ENCODE data around the gene LMAN2L.
"Not testable (repeated sequence)": the region's sequence is repeated elsewhere in the genome, so short reads cannot be mapped to it uniquely, and the experiment has no call there.

LMAN2L gene

DNA sequence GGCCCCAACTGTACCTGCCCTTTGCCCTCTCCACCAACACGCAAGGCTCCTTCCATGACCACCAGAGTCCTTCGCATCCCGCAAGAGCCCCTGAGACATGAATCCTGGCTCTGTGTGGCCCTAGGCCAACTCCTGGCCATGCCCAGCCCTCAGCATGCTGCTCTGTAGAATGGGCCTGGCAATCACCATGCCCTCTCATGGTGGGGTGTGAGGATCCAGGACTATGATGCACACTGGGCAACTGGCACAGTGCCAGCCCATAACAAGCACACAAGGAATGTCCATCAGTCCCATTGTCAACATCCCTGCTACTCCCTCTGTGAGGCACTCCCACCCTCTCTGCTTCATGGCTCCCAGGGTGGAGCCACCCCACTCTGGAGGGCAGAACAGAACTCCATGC is 52.6 kb downstream of the LMAN2L start:
- DNase-seq = no peak

DNA sequence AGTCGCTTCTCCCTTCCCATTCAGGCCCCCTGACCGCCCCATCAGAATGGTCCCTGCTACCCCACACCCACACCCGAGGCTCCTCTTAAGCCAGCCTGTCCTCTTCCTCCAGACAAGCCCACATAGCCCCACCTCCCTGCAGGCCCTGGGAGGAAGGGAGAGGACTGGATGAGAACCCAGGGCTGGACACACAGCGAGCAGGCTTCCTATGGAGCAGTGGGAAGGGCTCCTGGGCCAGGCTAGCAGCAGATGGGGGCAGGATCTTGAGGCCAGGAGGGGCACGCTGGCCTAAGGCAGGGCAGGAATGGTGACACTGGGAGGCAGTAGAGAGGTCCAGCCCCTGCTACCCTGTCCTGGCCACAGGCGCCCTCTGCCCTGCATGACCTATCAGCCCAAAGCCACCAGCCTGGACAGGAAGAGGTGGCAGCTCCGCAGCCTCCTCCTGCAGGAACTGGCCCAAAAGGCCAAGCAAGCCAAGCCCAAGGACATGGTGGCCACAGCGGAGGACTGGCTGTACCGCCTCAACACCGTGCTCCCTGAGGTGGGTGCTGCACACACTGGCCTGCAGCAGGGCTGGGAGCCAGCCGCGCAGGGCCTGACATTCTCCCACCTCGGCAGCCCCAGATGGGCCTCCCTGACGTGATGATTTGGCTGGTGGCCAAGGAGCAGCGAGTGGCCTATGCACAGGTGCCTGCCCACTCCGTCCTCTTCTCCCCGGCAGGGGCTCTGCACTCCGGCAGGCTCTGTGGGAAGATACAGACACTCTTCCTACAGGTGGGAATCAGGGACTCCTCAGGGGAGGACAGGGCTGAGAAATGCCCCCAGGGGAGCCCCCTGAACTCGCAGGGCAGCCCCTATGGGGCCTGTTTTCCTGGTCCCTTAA is 54.0 kb downstream of the LMAN2L start:
- DNase-seq = no peak

DNA sequence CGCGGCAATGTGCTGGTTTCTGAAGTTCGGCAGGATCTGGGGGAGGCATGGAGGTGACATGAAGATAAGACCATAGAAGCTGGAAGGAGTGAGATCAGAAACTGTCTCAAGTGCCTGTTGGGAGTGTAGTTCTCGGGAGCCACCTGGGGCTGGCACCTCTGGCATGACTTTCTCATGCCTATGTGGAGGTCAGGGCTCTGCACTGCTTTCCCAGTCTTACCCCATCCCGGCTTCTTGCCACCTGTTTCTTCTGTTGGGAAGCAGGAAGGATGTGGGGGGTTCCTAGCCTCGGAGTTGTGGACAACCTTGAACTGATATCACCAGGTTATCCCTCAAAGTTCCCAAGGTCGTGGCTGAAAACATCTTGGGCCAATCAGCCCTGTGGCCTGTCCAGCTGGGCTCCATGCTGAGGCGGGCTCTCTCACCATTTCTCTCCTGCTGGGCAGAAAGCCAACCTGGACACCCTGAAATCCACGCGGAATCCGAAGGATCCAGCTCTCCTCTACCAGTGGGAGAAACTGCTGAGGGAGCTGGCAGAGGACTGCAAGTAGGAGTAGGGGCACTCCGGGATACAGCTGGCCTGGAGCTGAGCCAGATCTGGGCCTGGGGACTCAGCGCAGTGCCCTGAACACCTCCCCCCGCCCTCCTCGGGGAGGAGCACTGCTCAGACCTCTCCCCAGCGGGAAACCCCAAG is 54.8 kb downstream of the LMAN2L start:
- no peak for DNase-seq

DNA sequence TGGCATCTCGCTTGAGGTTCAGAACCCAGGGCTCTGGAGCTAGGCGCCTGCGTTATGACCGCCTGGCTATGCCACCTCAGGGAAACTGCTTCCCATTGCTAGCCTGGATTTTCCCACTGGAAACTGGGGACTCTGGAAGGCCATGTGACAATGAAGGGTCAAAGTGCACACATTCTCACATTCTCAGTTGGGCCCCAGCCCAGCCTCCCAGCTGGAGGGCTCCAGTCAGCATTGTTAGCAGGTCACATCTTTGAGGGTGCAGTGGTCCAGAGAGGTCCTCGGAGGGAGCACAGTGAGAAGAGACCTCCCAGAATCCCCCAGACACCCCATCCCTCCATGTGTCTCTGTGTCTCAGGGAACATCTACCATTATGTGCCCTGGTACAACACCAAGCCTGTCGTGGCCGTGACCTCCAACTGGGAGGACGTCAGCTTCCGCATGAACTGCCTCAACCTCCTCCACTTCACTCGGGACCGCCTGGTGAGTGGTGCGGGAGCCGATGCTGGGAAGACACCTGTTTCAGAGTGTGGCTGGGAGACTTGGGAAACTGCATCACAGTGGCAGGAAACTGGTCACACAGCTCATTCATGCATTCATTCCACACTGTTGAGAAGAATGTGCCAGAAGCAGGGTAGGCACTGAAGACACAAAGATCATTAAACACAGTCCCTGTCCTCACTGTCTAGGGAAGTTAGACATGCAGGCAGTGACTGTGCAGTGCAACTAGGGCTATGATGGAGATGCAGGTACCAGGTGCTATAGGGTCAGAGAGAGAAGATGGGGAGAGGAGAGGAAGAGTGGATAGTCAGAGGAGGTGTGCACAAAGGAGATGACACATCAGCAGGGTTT is 55.7 kb downstream of the LMAN2L start:
- no peak for DNase-seq

GRCh38 chr2:96683307-96683706 is 56.6 kb downstream of the LMAN2L start:
- DNase-seq = no peak

- no peak for DNase-seq
These were observed 58.3 kb downstream of the LMAN2L start for GRCh38 chr2:96681540-96681939.

GRCh38 chr2:96680561-96681141 is 59.2 kb downstream of the LMAN2L start:
- DNase-seq = no peak

DNA sequence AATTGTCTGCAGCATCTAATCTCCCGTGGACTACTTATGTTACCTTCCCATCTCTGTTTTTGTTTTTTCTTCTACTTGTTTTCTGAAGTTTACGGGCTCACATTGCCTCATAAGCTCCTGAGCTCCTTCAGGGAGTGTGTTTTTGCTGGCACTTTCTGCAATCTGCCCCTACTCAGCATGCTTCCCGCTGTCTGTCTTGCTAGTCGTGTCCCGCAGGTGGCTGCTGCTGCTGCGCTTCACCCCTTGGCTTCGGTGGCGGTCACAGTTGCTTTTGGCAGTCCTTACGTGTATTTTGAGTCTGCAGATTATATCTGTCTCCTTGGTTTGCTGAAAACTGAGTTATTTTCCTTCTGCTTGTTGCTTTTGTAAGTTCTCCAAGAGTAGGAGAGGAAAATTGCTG is 60.0 kb downstream of the LMAN2L start:
- DNase-seq = no peak

DNA sequence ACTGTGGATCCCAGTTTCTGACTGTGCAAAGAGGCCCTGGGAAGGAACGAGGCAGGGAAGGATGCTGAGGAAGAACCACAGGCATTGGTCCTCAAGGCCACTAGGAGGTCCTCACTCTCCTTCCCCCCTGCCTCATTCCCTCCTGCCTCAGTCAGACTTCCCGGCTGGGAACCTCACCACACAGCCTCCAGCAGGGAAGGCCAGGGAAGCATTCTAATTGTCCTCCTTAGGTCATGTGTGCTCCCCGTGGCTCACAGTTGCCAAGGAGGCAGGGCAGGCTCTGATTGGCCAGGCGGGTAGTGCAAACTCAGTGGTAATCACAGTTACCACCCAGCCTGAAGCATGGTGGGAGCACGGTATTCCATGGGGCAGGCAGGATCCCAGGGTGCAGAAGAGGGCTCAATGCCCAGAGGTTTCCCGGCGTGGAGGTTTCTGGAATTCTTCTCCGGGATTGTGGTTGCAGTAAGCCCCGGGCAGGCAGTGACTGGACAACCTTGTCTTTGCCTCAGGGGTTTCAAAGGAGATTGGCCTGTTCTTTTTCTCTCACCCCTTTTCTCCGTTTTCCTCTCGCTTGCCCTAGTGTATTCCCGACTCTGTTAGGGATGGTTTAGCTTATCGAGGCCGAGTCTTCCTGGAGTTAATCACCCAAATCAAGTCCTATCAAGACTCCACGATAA is 70.2 kb downstream of the LMAN2L start:
- DNase-seq = no peak

DNA sequence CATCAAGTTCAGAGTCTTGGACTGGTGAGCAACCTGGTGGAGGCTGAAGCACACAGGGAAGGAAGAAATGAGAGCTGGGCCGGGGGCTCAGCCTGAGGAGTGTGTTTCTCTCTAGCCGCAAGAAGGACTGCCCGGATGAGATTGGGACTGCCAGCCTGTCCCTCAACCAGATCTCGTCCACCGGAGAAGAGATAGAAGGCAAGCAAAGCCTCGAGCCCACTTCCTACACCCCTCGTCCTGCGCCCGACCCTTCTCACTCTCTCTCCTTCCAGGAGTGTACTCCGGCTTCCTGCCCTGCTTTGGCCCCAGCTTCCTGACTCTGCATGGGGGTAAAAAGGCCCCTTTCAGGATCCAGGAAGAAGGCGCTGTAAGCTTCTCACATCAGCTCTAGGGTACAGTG is 71.1 kb downstream of the LMAN2L start:
- DNase-seq = no peak

DNA sequence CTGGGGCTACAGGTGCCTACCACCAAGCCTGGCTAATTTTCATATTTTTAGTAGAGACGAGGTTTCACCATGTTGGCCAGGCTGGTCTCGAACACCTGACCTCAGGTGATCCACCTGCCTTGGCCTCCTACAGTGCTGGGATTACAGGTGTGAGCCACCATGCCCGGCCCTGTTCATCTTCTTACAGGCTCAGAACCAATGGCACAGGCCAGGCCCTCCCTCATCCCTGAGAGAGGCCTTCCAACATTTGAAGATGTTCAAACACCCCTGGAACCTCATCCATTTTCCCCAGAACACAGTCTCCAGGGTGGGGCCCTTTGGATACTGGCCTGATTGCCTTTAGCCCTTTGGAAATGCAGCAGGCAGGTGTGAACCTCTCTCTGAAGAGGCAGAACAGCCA is 74.1 kb downstream of the LMAN2L start:
- DNase-seq = not testable (repeated sequence)

DNA sequence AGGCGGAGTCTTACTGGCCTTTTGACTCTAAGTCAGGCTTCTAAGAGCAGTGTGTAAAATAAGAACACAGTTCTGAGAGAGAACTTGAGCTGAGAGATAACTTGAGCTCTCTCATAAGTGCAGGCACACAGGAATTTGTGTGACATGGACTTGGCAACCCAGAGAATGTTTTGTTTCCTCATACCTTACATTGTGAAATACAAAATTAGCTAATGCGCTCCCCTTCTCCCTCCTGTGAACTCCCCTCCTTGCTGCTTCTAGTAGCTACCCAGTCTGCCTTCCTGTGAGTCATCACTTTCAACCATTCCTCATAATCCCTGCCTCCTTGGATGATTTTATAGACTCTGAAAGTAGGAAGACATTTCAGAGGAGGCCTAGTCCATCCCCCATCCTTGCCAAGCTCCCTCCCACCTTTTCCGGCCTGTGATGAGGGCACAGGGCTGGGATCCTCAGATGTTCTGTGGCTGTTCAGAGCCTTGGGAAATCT is 74.7 kb downstream of the LMAN2L start:
- no peak for DNase-seq

DNA sequence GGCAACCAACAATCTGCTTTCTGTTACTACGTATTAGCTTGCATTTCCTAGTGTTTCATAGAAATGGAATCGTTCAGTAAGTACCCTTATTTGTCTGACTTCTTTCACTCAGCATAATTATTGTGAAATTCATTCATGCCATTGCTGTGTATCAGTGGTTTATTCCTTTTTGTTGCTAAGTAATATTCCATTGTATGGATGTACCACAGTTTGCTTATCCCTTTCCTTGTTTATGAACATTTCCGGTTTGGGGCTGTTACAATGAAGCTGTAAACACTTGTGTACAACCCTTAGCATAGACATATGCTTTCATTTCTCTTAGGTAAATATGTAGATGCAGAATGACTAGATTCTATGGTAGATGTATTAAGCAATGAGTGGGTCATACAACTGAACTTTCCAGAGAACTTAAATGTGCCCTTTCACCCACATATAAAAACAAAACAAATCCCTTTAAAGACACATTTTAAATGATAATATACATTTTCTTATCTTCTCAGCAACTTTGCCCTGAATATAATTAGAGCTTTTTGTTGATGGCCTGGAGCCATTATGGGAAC is 75.4 kb downstream of the LMAN2L start:
- DNase-seq = no peak

DNA sequence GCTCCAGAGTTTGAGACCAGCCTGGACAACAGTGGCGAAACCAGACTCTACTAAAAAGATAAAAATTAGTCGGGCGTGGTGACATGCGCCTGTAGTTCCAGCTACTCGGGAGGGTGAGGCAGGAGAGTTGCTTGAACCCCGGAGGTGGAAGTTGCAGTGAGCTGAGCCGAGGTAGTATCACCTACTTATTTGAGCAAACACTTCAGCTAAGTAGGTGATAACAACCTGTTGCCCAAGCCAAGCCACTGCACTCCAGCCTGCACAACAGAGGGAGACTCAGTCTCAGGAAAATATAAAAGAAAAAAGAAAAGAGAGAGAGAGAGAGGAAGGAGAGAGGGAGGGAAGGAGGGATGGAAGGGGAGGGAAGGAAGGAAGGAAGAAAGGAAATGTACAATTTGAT is 76.0 kb downstream of the LMAN2L start:
- no peak for DNase-seq

GRCh38 chr2:96663177-96663576 is 76.7 kb downstream of the LMAN2L start:
- DNase-seq = no peak

DNA sequence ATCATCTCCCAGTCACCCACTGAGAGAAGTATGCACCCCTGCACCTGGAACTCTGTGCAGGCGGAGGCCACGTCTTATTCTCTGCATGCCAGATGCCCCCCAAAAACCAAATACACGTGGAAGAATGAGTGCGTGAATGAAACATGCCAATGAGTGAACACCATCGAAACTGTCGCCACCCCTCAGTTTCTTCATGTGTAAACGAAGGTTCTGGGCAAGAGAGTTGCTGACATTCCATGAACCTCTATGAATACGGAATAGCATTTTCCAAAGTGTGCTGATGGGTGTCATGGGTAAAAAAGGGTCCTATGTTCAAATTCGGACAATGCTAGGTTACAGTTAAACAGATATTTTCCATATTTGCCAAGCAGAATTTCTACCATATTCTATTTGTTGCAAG is 77.5 kb downstream of the LMAN2L start:
- no peak for DNase-seq

DNA sequence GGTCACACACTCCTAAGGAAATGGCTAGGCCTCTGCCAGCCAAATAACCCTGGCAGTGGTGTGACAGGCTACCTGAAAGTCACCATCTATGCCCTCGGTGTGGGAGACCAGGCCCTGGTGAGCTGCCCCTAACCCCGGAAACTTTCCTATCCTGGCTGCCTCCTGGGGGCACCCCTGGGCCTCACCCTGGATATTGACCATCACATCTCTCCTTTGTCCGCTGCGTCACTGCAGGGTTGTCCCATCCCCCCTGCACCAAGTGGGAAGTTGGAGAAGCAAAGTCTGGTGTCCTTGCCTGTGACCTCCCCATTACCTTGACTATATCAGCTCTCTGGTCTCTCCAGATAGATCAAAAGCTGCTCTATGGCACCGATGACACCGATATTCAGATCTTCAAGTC is 78.5 kb downstream of the LMAN2L start:
- DNase-seq = no peak

DNA sequence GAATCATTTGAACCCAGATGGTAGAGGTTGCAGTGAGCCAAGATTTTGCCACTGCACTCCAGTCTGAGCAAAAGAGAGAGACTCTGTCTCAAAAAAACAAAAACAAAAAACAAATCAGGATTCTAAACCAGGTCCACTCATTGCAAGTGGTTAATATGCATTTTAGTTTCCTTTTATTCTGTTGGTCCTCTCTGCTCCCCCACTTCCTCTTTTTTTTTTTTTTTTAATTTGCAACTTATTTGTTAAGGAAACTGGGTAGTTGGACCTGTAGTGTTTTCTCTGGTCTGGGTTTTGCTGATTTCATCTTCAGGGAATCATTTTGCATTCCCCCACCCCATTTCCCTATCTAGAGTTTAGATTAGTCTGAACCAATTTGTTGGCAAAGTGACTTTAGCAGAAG is 83.3 kb downstream of the LMAN2L start:
- no peak for DNase-seq

All from NCI-H748 treated with DMSO at 0.1 percent for 48 hours (cell line).